ENCODE results near the gene CDCA5.

Gene CDCA5

GRCh38 chr11:65040847-65041622 is 42.8 kb downstream of the CDCA5 start, which contains the start of gene SAC3D1:
TSS of gene SAC3D1 (plus strand) at chr11:65041210. CDS start at chr11:65041293, 83 bp downstream.
- DNase-seq, result peak; percentile 93

GRCh38 chr11:65040520-65040846 is 43.4 kb downstream of the CDCA5 start:
- DNase-seq, result no peak

DNA sequence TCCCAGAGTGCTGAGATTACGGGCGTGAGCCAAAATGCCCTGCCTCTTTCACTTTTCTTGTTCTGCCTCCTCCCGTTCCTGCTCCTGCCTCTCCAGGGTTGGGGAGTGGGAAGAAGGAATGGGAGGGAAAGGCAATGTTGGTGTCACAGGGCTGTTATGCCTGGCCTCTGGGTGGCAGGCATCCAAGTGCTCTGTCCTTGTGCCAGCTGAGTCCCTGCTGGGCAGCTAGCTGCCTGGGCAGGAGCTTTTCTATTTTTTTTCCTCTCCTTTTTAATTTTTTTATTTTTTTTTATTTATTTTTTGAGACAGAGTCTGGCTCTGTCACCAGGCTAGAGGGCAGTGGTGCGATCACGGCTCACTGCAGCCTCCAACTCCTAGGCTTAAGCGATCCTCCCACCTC is 46.9 kb downstream of the CDCA5 start:
- DNase-seq, result no peak

- no peak for DNase-seq
Observed at GRCh38 chr11:65035579-65035978, 48.3 kb downstream of the CDCA5 start.

GRCh38 chr11:65034423-65034822 is 49.4 kb downstream of the CDCA5 start:
- no peak for DNase-seq

- no peak for DNase-seq
Observed at GRCh38 chr11:65032216-65032615, 51.6 kb downstream of the CDCA5 start.

Data from DMS79 treated with DMSO at 0.1 percent for 48 hours (cell line).